WTC11 (cell line): ENCODE measurements around the gene KLRF2. TPM values are rescaled to one million over a fixed set of nuclear protein-coding genes. Genes with fewer than 3 reads are reported as not detected.

ENCODE experiments used
- ATAC-seq: fragments of 200-7000 bp; cut with Tn5 transposase; 2 replicates; pipeline ENCODE4 v1.10.0; 2021; ENCODE audit warnings: mild to moderate bottlenecking, moderate library complexity
- CTCF ChIA-PET: fragments of 300-600 bp; sonication (Branson Sonifier 250); formaldehyde crosslinking; loops from one replicate; lab custom pipeline; 2021; ENCODE audit warnings: antibody characterized with exemption; lab: Charles Lee
- POLR2A ChIA-PET: fragments of 350-600 bp; sonication (Branson Sonifier 250); formaldehyde crosslinking; loops from one replicate; lab custom pipeline; 2021; ENCODE audit warnings: antibody characterized with exemption; lab: Charles Lee
- DNase-seq: peaks from one replicate; pipeline ENCODE4 v3.0.0; 2021; ENCODE audit warnings: low spot score
- H3K27ac Mint-ChIP-seq: 2 replicates; pipeline ENCODE4 v1.8.0; 2021; ENCODE audit warnings: mixed read lengths
- H3K27me3 Mint-ChIP-seq: 2 replicates; pipeline ENCODE4 v1.8.0; 2021; ENCODE audit warnings: low read depth, mild to moderate bottlenecking, moderate library complexity, mixed read lengths
- H3K36me3 Mint-ChIP-seq: 2 replicates; pipeline ENCODE4 v1.8.0; 2021; ENCODE audit warnings: mixed read lengths
- H3K4me1 Mint-ChIP-seq: 2 replicates; pipeline ENCODE4 v1.8.0; 2022; ENCODE audit warnings: mixed read lengths
- H3K4me3 Mint-ChIP-seq: 2 replicates; pipeline ENCODE4 v1.8.0; 2021; ENCODE audit warnings: mild to moderate bottlenecking, moderate library complexity, mixed read lengths
- H3K9me3 Mint-ChIP-seq: 2 replicates; pipeline ENCODE4 v1.8.0; 2021; ENCODE audit warnings: mixed read lengths
- CBFB ChIP-seq: sonication (generic); formaldehyde crosslinking; IDR thresholded peaks from 2 replicates; pipeline ENCODE4 v1.8.1; 2022; ENCODE audit warnings: mild to moderate bottlenecking, low read depth, missing genetic modification reagents
- ESRRA ChIP-seq: sonication (generic); formaldehyde crosslinking; IDR thresholded peaks from 2 replicates; pipeline ENCODE4 v1.8.1; 2022; ENCODE audit warnings: mild to moderate bottlenecking, missing genetic modification reagents, borderline replicate concordance
- GABPB1 ChIP-seq: sonication (generic); formaldehyde crosslinking; IDR thresholded peaks from 2 replicates; pipeline ENCODE4 v1.8.1; 2023; ENCODE audit warnings: mild to moderate bottlenecking, missing genetic modification reagents
- NFE2L1 ChIP-seq: sonication (generic); formaldehyde crosslinking; IDR thresholded peaks from 2 replicates; pipeline ENCODE4 v1.8.1; 2023; ENCODE audit warnings: missing genetic modification reagents
- NR1H2 ChIP-seq: sonication (generic); formaldehyde crosslinking; IDR thresholded peaks from 2 replicates; pipeline ENCODE4 v1.9.0; 2021; ENCODE audit warnings: mild to moderate bottlenecking, moderate library complexity, missing genetic modification reagents
- NR3C1 ChIP-seq: sonication (generic); formaldehyde crosslinking; conservative IDR thresholded peaks from 2 replicates; pipeline ENCODE4 v1.8.1; 2023; ENCODE audit warnings: low read depth, mild to moderate bottlenecking, missing genetic modification reagents
- SP1 ChIP-seq: sonication (generic); formaldehyde crosslinking; conservative IDR thresholded peaks from 2 replicates; pipeline ENCODE4 v1.8.1; 2022; ENCODE audit warnings: missing genetic modification reagents
- ZBTB21 ChIP-seq: sonication (generic); formaldehyde crosslinking; IDR thresholded peaks from 2 replicates; pipeline ENCODE4 v1.8.1; 2023; ENCODE audit warnings: mild to moderate bottlenecking, missing genetic modification reagents, borderline replicate concordance
- ZNF396 ChIP-seq: fragments of 250-450 bp; sonication (Bioruptor Pico); IDR thresholded peaks from 2 replicates; pipeline ENCODE4 v1.8.0; 2021; ENCODE audit warnings: mild to moderate bottlenecking, moderate library complexity, borderline replicate concordance
- ZNF416 ChIP-seq: fragments of 250-450 bp; sonication (Bioruptor Pico); IDR thresholded peaks from 2 replicates; pipeline ENCODE4 v1.9.0; 2021; ENCODE audit warnings: mild to moderate bottlenecking, inconsistent platforms
- total RNA-seq: library from RNA; stranded (reverse); gene quantifications from 3 replicates; pipeline ENCODE4 v1.2.3, GENCODE V29; 2021
- TF ChIP-seq, protein P1 (sequence below): fragments of 250-450 bp; sonication (Bioruptor Pico); IDR thresholded peaks from 2 replicates; pipeline ENCODE4 v1.9.0; 2021; ENCODE audit warnings: mild to moderate bottlenecking
- TF ChIP-seq, protein P2 (sequence below): fragments of 250-450 bp; sonication (Bioruptor Pico); IDR thresholded peaks from 2 replicates; pipeline ENCODE4 v1.9.0; 2021; ENCODE audit warnings: mild to moderate bottlenecking, borderline replicate concordance
- TF ChIP-seq, protein P3 (sequence below): sonication (generic); formaldehyde crosslinking; IDR thresholded peaks from 2 replicates; pipeline ENCODE4 v1.8.1; 2023; ENCODE audit warnings: mild to moderate bottlenecking, moderate library complexity, missing genetic modification reagents
- TF ChIP-seq, protein P4 (sequence below): sonication (generic); formaldehyde crosslinking; IDR thresholded peaks from 2 replicates; pipeline ENCODE4 v1.8.1; 2022; ENCODE audit warnings: missing genetic modification reagents, borderline replicate concordance
- TF ChIP-seq, protein P5 (sequence below): sonication (generic); formaldehyde crosslinking; IDR thresholded peaks from 2 replicates; pipeline ENCODE4 v1.8.1; 2023; ENCODE audit warnings: mild to moderate bottlenecking, missing genetic modification reagents
- TF ChIP-seq, protein P6 (sequence below): sonication (generic); formaldehyde crosslinking; IDR thresholded peaks from 2 replicates; pipeline ENCODE4 v1.8.0; 2023; ENCODE audit warnings: missing genetic modification reagents

KLRF2 gene
- total RNA-seq, 1 experiment from 2014 or later, result not detected

DNA sequence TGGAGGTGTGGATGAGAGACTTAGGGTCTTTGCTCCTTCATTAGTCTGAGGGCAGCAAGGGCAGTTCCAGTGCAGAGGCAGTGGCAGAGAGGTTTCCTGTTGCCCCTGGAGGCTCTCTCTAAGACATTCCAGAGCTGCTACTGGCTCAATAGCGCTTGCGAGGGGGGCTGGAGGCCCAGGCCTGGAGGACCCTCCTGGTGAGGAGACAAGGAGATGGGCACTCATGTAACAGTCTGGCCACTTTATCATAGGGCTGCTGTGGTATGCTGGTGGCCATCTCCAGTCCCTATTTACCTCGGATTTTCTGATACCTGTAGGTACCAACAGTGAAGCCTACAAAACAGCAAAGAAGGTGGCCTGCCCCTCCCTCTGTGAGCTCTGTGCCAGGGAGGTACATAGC is 38.2 kb downstream of the KLRF2 start (continued):
- TF ChIP-seq SP1 (CRISPR knock-in tag) (no peak), ESRRA (CRISPR knock-in tag) (no peak), CBFB (no peak)

DNA sequence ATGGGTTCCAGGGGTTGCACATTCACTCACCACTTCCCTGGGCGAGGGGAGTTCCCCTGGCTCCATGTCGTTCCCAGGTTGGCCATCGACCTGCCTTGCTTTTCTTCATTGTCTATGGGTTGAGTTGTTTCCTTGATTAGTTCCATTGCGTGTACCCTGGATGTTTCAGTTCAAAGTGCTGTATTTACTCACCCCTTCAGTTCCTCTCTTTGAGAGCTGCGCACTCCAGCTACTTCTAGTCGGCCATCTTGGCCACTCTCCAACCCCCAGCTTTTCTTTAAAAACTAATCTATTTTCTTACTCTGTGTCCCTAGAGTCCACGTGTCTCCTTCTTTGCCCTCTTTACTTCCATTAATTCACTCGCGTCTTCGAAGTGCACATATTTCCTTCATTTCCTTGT is 39.2 kb downstream of the KLRF2 start:
- DNase-seq, result no peak
- TF ChIP-seq ZBTB21 (CRISPR knock-in tag) (no peak), NR1H2 (CRISPR knock-in tag) (no peak), NFE2L1 (CRISPR knock-in tag) (no peak), ZNF396 (CRISPR knock-in tag) (no peak)
- TF ChIP-seq, protein P1, sequence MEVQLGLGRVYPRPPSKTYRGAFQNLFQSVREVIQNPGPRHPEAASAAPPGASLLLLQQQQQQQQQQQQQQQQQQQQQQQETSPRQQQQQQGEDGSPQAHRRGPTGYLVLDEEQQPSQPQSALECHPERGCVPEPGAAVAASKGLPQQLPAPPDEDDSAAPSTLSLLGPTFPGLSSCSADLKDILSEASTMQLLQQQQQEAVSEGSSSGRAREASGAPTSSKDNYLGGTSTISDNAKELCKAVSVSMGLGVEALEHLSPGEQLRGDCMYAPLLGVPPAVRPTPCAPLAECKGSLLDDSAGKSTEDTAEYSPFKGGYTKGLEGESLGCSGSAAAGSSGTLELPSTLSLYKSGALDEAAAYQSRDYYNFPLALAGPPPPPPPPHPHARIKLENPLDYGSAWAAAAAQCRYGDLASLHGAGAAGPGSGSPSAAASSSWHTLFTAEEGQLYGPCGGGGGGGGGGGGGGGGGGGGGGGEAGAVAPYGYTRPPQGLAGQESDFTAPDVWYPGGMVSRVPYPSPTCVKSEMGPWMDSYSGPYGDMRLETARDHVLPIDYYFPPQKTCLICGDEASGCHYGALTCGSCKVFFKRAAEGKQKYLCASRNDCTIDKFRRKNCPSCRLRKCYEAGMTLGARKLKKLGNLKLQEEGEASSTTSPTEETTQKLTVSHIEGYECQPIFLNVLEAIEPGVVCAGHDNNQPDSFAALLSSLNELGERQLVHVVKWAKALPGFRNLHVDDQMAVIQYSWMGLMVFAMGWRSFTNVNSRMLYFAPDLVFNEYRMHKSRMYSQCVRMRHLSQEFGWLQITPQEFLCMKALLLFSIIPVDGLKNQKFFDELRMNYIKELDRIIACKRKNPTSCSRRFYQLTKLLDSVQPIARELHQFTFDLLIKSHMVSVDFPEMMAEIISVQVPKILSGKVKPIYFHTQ (CRISPR knock-in tag), result no peak
- TF ChIP-seq, protein P2, sequence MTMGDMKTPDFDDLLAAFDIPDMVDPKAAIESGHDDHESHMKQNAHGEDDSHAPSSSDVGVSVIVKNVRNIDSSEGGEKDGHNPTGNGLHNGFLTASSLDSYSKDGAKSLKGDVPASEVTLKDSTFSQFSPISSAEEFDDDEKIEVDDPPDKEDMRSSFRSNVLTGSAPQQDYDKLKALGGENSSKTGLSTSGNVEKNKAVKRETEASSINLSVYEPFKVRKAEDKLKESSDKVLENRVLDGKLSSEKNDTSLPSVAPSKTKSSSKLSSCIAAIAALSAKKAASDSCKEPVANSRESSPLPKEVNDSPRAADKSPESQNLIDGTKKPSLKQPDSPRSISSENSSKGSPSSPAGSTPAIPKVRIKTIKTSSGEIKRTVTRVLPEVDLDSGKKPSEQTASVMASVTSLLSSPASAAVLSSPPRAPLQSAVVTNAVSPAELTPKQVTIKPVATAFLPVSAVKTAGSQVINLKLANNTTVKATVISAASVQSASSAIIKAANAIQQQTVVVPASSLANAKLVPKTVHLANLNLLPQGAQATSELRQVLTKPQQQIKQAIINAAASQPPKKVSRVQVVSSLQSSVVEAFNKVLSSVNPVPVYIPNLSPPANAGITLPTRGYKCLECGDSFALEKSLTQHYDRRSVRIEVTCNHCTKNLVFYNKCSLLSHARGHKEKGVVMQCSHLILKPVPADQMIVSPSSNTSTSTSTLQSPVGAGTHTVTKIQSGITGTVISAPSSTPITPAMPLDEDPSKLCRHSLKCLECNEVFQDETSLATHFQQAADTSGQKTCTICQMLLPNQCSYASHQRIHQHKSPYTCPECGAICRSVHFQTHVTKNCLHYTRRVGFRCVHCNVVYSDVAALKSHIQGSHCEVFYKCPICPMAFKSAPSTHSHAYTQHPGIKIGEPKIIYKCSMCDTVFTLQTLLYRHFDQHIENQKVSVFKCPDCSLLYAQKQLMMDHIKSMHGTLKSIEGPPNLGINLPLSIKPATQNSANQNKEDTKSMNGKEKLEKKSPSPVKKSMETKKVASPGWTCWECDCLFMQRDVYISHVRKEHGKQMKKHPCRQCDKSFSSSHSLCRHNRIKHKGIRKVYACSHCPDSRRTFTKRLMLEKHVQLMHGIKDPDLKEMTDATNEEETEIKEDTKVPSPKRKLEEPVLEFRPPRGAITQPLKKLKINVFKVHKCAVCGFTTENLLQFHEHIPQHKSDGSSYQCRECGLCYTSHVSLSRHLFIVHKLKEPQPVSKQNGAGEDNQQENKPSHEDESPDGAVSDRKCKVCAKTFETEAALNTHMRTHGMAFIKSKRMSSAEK (CRISPR knock-in tag), result no peak
- TF ChIP-seq, all 79 proteins: peak for 0
- Mint-ChIP-seq H3K4me1 (no peaks in the 10 kb centered on the region), H3K4me3 (no peak overlapping the region), H3K9me3 (peaks cover 28% of the 10 kb centered on the region), H3K36me3 (peaks cover 7% of the 10 kb centered on the region; the same call in 1 of the 2 replicates), H3K27me3 (peaks cover 6% of the 10 kb centered on the region), H3K27ac (no peak overlapping the region)
- no peak for ATAC-seq
- POLR2A ChIA-PET, result no interaction called here
- CTCF ChIA-PET, result interaction anchor here (1.3 kb wide), 1 partner anchor 170 kb away, joined by 3 read pairs; no protein-coding TSS in a partner anchor

DNA sequence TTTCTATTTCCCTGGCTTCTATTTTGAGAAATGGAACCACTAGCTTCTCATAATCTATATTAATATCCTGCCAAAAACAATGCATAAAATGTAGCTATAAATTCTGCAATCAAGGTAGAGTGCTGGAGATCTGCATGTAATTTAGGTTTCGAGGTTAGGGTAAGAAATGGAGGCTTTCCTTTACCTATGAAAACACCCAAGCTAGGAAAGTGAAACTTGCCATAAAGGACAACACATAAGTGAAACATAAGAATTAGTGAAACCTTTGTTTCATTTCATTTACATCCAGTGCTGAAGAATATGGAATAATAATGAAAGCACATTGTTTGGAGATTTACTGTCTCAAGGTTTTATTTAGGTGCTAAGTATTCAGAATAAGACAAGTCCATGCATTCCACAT is 41.1 kb downstream of the KLRF2 start:
- POLR2A ChIA-PET, result no interaction called here
- no peak for TF ChIP-seq ZNF416 (CRISPR knock-in tag)
- TF ChIP-seq, protein P3, sequence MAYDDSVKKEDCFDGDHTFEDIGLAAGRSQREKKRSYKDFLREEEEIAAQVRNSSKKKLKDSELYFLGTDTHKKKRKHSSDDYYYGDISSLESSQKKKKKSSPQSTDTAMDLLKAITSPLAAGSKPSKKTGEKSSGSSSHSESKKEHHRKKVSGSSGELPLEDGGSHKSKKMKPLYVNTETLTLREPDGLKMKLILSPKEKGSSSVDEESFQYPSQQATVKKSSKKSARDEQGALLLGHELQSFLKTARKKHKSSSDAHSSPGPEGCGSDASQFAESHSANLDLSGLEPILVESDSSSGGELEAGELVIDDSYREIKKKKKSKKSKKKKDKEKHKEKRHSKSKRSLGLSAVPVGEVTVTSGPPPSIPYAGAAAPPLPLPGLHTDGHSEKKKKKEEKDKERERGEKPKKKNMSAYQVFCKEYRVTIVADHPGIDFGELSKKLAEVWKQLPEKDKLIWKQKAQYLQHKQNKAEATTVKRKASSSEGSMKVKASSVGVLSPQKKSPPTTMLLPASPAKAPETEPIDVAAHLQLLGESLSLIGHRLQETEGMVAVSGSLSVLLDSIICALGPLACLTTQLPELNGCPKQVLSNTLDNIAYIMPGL (CRISPR knock-in tag), result no peak
- TF ChIP-seq, protein P4, sequence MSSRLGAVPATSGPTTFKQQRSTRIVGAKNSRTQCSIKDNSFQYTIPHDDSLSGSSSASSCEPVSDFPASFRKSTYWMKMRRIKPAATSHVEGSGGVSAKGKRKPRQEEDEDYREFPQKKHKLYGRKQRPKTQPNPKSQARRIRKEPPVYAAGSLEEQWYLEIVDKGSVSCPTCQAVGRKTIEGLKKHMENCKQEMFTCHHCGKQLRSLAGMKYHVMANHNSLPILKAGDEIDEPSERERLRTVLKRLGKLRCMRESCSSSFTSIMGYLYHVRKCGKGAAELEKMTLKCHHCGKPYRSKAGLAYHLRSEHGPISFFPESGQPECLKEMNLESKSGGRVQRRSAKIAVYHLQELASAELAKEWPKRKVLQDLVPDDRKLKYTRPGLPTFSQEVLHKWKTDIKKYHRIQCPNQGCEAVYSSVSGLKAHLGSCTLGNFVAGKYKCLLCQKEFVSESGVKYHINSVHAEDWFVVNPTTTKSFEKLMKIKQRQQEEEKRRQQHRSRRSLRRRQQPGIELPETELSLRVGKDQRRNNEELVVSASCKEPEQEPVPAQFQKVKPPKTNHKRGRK (CRISPR knock-in tag), result no peak
- no peak for TF ChIP-seq NFE2L1 (CRISPR knock-in tag)
- TF ChIP-seq GABPB1 (CRISPR knock-in tag), result no peak
- TF ChIP-seq, protein P5, sequence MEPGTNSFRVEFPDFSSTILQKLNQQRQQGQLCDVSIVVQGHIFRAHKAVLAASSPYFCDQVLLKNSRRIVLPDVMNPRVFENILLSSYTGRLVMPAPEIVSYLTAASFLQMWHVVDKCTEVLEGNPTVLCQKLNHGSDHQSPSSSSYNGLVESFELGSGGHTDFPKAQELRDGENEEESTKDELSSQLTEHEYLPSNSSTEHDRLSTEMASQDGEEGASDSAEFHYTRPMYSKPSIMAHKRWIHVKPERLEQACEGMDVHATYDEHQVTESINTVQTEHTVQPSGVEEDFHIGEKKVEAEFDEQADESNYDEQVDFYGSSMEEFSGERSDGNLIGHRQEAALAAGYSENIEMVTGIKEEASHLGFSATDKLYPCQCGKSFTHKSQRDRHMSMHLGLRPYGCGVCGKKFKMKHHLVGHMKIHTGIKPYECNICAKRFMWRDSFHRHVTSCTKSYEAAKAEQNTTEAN (CRISPR knock-in tag), result no peak
- TF ChIP-seq ESRRA (CRISPR knock-in tag), result no peak
- TF ChIP-seq NR3C1, result no peak
- TF ChIP-seq, protein P1 (CRISPR knock-in tag), result no peak
- TF ChIP-seq SP1 (CRISPR knock-in tag), result no peak
- TF ChIP-seq, protein P6, sequence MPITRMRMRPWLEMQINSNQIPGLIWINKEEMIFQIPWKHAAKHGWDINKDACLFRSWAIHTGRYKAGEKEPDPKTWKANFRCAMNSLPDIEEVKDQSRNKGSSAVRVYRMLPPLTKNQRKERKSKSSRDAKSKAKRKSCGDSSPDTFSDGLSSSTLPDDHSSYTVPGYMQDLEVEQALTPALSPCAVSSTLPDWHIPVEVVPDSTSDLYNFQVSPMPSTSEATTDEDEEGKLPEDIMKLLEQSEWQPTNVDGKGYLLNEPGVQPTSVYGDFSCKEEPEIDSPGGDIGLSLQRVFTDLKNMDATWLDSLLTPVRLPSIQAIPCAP, result no peak

More for the DNA sequence above, 41.1 kb downstream of the KLRF2 start:
- DNase-seq (no peak), ATAC-seq (no peak)
- H3K27ac Mint-ChIP-seq, result no peak overlapping the region
- peaks cover 6% of the 10 kb centered on the region for H3K27me3 Mint-ChIP-seq
- H3K4me3 Mint-ChIP-seq, result no peak overlapping the region
- peaks cover 7% of the 10 kb centered on the region; the same call in 1 of the 2 replicates for H3K36me3 Mint-ChIP-seq
- CTCF ChIA-PET, result no interaction called here
- peaks cover 2% of the 10 kb centered on the region; the same call in 1 of the 2 replicates for H3K4me1 Mint-ChIP-seq
- peaks cover 28% of the 10 kb centered on the region for H3K9me3 Mint-ChIP-seq
